A673 (cell line): ENCODE data around the gene FBXO41.

ENCODE experiments used
- EZH2 ChIP-seq: fragments of 200-600 bp; sonication (generic); IDR thresholded peaks from 2 replicates; pipeline ENCODE4 v1.6.1; 2017; ENCODE audit warnings: borderline replicate concordance, low read depth, mild to moderate bottlenecking, mixed read lengths, antibody characterized with exemption, low read length; ENCODE audit not compliant: poor library complexity, severe bottlenecking
- TF ChIP-seq, protein P1 (sequence below): fragments of 300-800, 200-600 bp; sonication (generic); conservative IDR thresholded peaks from 2 replicates; pipeline ENCODE4 v1.5.1; 2017; ENCODE audit warnings: low read depth, mild to moderate bottlenecking, antibody characterized with exemption, low read length, moderate library complexity, mixed read lengths

DNA sequence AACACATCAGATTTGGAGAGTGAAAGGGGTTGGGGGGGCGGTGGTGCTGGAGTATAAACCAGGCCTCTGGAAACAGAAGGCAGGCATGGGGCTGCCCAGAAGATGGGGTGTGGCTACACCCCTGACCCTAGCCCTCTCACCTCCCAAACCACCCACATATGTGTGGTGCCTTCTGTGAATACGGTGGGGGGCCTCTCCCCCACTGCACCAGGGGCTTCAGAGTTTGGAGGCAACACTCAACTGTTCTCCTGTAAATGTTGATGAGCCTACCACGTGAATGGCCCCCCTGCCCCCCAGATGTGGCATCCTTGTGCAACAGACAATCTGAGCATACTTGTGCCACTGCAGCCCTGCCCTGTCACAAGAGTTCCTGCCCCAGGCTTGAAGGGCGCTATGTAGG is 19.5 kb downstream of the FBXO41 start:
- TF ChIP-seq, protein P1, sequence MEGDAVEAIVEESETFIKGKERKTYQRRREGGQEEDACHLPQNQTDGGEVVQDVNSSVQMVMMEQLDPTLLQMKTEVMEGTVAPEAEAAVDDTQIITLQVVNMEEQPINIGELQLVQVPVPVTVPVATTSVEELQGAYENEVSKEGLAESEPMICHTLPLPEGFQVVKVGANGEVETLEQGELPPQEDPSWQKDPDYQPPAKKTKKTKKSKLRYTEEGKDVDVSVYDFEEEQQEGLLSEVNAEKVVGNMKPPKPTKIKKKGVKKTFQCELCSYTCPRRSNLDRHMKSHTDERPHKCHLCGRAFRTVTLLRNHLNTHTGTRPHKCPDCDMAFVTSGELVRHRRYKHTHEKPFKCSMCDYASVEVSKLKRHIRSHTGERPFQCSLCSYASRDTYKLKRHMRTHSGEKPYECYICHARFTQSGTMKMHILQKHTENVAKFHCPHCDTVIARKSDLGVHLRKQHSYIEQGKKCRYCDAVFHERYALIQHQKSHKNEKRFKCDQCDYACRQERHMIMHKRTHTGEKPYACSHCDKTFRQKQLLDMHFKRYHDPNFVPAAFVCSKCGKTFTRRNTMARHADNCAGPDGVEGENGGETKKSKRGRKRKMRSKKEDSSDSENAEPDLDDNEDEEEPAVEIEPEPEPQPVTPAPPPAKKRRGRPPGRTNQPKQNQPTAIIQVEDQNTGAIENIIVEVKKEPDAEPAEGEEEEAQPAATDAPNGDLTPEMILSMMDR = no peak
- no peak for TF ChIP-seq EZH2
